K562 (cell line): ENCODE results near the gene ST7. TPM values are rescaled to one million over a fixed set of nuclear protein-coding genes. Genes with fewer than 3 reads are reported as not detected.

Experiments used
- CREM ChIP-seq: IDR thresholded peaks from 2 replicates; pipeline ENCODE4 v1.6.1; 2014; ENCODE audit warnings: antibody characterized with exemption, low read depth
- ELF1 ChIP-seq: fragments of 200-800 bp; sonication (Bioruptor generic); IDR thresholded peaks from 2 replicates; pipeline ENCODE4 v1.6.1; 2016; ENCODE audit warnings: missing genetic modification characterization, missing compliant biosample characterization
- FOXA3 ChIP-seq, 2 experiments: fragments of 450-650 bp in 1 of 2; sonication (generic) in 1 of 2; formaldehyde crosslinking; IDR thresholded peaks in 1 of 2; conservative IDR thresholded peaks in 1 of 2; 2 replicates each; pipeline versions ENCODE4 v1.4.0 to v1.8.0; 2020 to 2022; ENCODE audit warnings: mild to moderate bottlenecking in 2 of 2, missing genetic modification reagents in 1 of 2
- HOXB6 ChIP-seq: fragments of 250-450 bp; sonication (Bioruptor Pico); IDR thresholded peaks from 2 replicates; pipeline ENCODE4 v1.5.1; 2022; ENCODE audit warnings: mild to moderate bottlenecking, borderline replicate concordance
- JUND ChIP-seq, 2 experiments: IDR thresholded peaks; 2 replicates in 1 of 2; 3 replicates in 1 of 2; pipeline ENCODE4 v1.6.1; 2011; ENCODE audit warnings: borderline replicate concordance in 2 of 2, low read depth in 2 of 2, low read length in 2 of 2, improper control_type of control experiment in 1 of 2, missing biosample characterization in 1 of 2, missing genetic modification characterization in 1 of 2, missing genetic modification reagents in 1 of 2
- LCOR ChIP-seq: sonication (generic); formaldehyde crosslinking; IDR thresholded peaks from 2 replicates; pipeline ENCODE4 v1.8.0; 2022; ENCODE audit warnings: mild to moderate bottlenecking, missing genetic modification reagents
- MLLT1 ChIP-seq, 2 experiments: fragments of 450-650 bp; IDR thresholded peaks; 2 replicates each; pipeline ENCODE4 v1.6.1; 2016
- NFE2 ChIP-seq: IDR thresholded peaks from 2 replicates; pipeline ENCODE4 v1.6.1; 2014; ENCODE audit warnings: antibody characterized with exemption, low read depth
- POLR3G ChIP-seq: IDR thresholded peaks from 2 replicates; pipeline ENCODE4 v1.6.1; 2011; ENCODE audit not compliant: insufficient read length, insufficient replicate concordance; ENCODE audit errors: extremely low read depth
- PRPF4 ChIP-seq: fragments of 200-400 bp; formaldehyde crosslinking; IDR thresholded peaks from one replicate; pipeline ENCODE4 v1.6.1; 2017; ENCODE audit warnings: low read length, low read depth, mild to moderate bottlenecking; ENCODE audit not compliant: insufficient read depth, poor library complexity, severe bottlenecking
- RAD21 ChIP-seq, 2 experiments: fragments of 250-450 bp in 1 of 2; fragments of 450-650 bp in 1 of 2; sonication (Bioruptor Pico) in 1 of 2; formaldehyde crosslinking in 1 of 2; IDR thresholded peaks in 1 of 2; conservative IDR thresholded peaks in 1 of 2; 2 replicates each; pipeline versions ENCODE4 v1.4.0 to v1.8.0; 2020 to 2022; ENCODE audit warnings: mild to moderate bottlenecking in 2 of 2, moderate library complexity in 1 of 2
- SMAD4 ChIP-seq: fragments of 250-450 bp; sonication (Bioruptor Pico); conservative IDR thresholded peaks from 2 replicates; pipeline ENCODE4 v1.8.0; 2021; ENCODE audit warnings: inconsistent platforms, mild to moderate bottlenecking, moderate library complexity
- SRF ChIP-seq, 2 experiments: fragments of 250-450, 450-650 bp in 1 of 2; sonication (Bioruptor Pico) in 1 of 2; sonication (generic) in 1 of 2; formaldehyde crosslinking; IDR thresholded peaks; 2 replicates each; pipeline versions ENCODE4 v1.5.0 to v1.5.1; 2020 to 2022; ENCODE audit warnings: mild to moderate bottlenecking in 1 of 2, missing genetic modification reagents in 1 of 2
- ZNF407 ChIP-seq: fragments of 450-650 bp; IDR thresholded peaks from 2 replicates; pipeline ENCODE4 v1.6.1; 2016; ENCODE audit warnings: low read depth
- polyA plus RNA-seq, 8 experiments: library from polyadenylated mRNA; depleted of rRNA in 4 of 8; stranded (reverse) in 5 of 8; unstranded in 3 of 8; fragments of >200 nt; fragmentation: Nextera tagmentation in 2 of 8; fragmentation: Illumina TruSeq in 1 of 8; extraction: Ambion mirVana in 2 of 8; extraction: Trizol in 1 of 8; gene quantifications; 2 replicates each; pipeline versions ENCODE4 v1.2.1 to v1.2.3, GENCODE V29; 2011 to 2014; ENCODE audit warnings: inconsistent platforms in 1 of 8, missing spikeins in 1 of 8
- total RNA-seq, 7 experiments: library from RNA; depleted of rRNA in 6 of 7; stranded (reverse); fragments of >200 nt in 6 of 7; fragmentation: Illumina TruSeq in 2 of 7; extraction: Trizol in 2 of 7; gene quantifications; 2 replicates each; pipeline versions ENCODE4 v1.2.1 to v1.2.3, GENCODE V29; 2011 to 2021; ENCODE audit warnings: low replicate concordance in 1 of 7

The ST7 gene
- total and polyA plus RNA-seq, 9 of the 15 experiments (the other 6 are each of a cell fraction or from before 2014, with no cell fraction given): 23.9 to 56.3 (median 36.9) TPM

GRCh38 chr7:117048114-117048866 lies 95.0 kb downstream of the ST7 start (continued):
- TF ChIP-seq ZNF407 (no peak), PRPF4 (no peak), ELF1 (tag) (peak; percentile 34; the same call in 1 of the 2 replicates), JUND (IDR thresholded peaks at IDR 0.05; ENCODE audit: borderline replicate concordance, low read depth, low read length) (0 out of 2 replicates have a peak, but pooled peaks have one; percentile 36), JUND (tag; IDR thresholded peaks at IDR 0.05; ENCODE audit: borderline replicate concordance, low read depth, low read length) (peak; percentile 56; the same call in 2 of the 3 replicates), CREM (0 out of 2 replicates have a peak, but pooled peaks have one; percentile 5), NFE2 (peak; percentile 38; the same call in 1 of the 2 replicates), LCOR (CRISPR knock-in tag) (peak; percentile 80; the same call in 1 of the 2 replicates), POLR3G (no peak), SMAD4 (0 out of 2 replicates have a peak, but pooled peaks have one; percentile 20), MLLT1 (IDR thresholded peaks at IDR 0.05) (0 out of 4 replicates have a peak, but pooled peaks of 1 of the 2 experiments have one; percentile 23), SRF (CRISPR knock-in tag; IDR thresholded peaks at IDR 0.05) (no peak), HOXB6 (CRISPR knock-in tag) (no peak), RAD21 (CRISPR knock-in tag; conservative IDR thresholded peaks at IDR 0.05 in 1 of 2, IDR thresholded peaks at IDR 0.05 in 1 of 2) (peak in 1 of 2 experiments; percentile 8; a peak in 1 of 4 replicates), FOXA3 (CRISPR knock-in tag; conservative IDR thresholded peaks at IDR 0.05 in 1 of 2, IDR thresholded peaks at IDR 0.05 in 1 of 2) (0 out of 4 replicates have a peak, but pooled peaks of 1 of the 2 experiments have one; percentile 6)
